ENCODE results near the gene TOX2. TPM values are rescaled to one million over a fixed set of nuclear protein-coding genes. Genes with fewer than 3 reads are reported as not detected.

TOX2 gene
- total RNA-seq, 1 experiment from 2014 or later = 0.37 TPM

GRCh38 chr20:43947316-43947710 is 32.7 kb downstream of the TOX2 start:
- in situ Hi-C loops (cut with HindIII; ENCODE audit: low pct_unique_long_range_greater_than_20kb, low sequenced_read_pairs) = no loop called here
- DNase-seq (ENCODE audit: low read depth, low spot score) = no peak

GRCh38 chr20:43948455-43948854 is 33.8 kb downstream of the TOX2 start:
- DNase-seq (ENCODE audit: low read depth, low spot score) = no peak
- in situ Hi-C loops (cut with HindIII; ENCODE audit: low pct_unique_long_range_greater_than_20kb, low sequenced_read_pairs) = no loop called here

GRCh38 chr20:43949248-43949647 is 34.6 kb downstream of the TOX2 start:
- in situ Hi-C loops (cut with HindIII; ENCODE audit: low pct_unique_long_range_greater_than_20kb, low sequenced_read_pairs) = no loop called here
- no peak for DNase-seq (ENCODE audit: low read depth, low spot score)

- no peak for DNase-seq (ENCODE audit: low read depth, low spot score)
- in situ Hi-C loops (cut with HindIII; ENCODE audit: low pct_unique_long_range_greater_than_20kb, low sequenced_read_pairs) = no loop called here
Observed at GRCh38 chr20:43949741-43950618, 35.3 kb downstream of the TOX2 start.

GRCh38 chr20:43953919-43954592 is 39.4 kb downstream of the TOX2 start:
- in situ Hi-C loops (cut with HindIII; ENCODE audit: low pct_unique_long_range_greater_than_20kb, low sequenced_read_pairs) = no loop called here
- DNase-seq (ENCODE audit: low read depth, low spot score) = no peak

GRCh38 chr20:43954704-43955061 is 40.0 kb downstream of the TOX2 start:
- DNase-seq (ENCODE audit: low read depth, low spot score) = no peak
- in situ Hi-C loops (cut with HindIII; ENCODE audit: low pct_unique_long_range_greater_than_20kb, low sequenced_read_pairs) = no loop called here

GRCh38 chr20:43955062-43955749 is 40.6 kb downstream of the TOX2 start:
- DNase-seq (ENCODE audit: low read depth, low spot score) = peak; percentile 42
- in situ Hi-C loops (cut with HindIII; ENCODE audit: low pct_unique_long_range_greater_than_20kb, low sequenced_read_pairs) = no loop called here

GRCh38 chr20:43955750-43956191 is 41.1 kb downstream of the TOX2 start:
- in situ Hi-C loops (cut with HindIII; ENCODE audit: low pct_unique_long_range_greater_than_20kb, low sequenced_read_pairs) = no loop called here
- no peak for DNase-seq (ENCODE audit: low read depth, low spot score)

GRCh38 chr20:43957392-43957791 is 42.7 kb downstream of the TOX2 start:
- DNase-seq (ENCODE audit: low read depth, low spot score) = no peak
- in situ Hi-C loops (cut with HindIII; ENCODE audit: low pct_unique_long_range_greater_than_20kb, low sequenced_read_pairs) = no loop called here

- in situ Hi-C loops (cut with HindIII; ENCODE audit: low pct_unique_long_range_greater_than_20kb, low sequenced_read_pairs) = no loop called here
- no peak for DNase-seq (ENCODE audit: low read depth, low spot score)
Observed at GRCh38 chr20:43958626-43959025, 44.0 kb downstream of the TOX2 start.

GRCh38 chr20:43959079-43959919 is 44.6 kb downstream of the TOX2 start:
- in situ Hi-C loops (cut with HindIII; ENCODE audit: low pct_unique_long_range_greater_than_20kb, low sequenced_read_pairs) = no loop called here
- DNase-seq (ENCODE audit: low read depth, low spot score) = no peak

- in situ Hi-C loops (cut with HindIII; ENCODE audit: low pct_unique_long_range_greater_than_20kb, low sequenced_read_pairs) = no loop called here
Observed at GRCh38 chr20:43959920-43960227, 45.2 kb downstream of the TOX2 start.

GRCh38 chr20:43960231-43960630 is 45.6 kb downstream of the TOX2 start:
- in situ Hi-C loops (cut with HindIII; ENCODE audit: low pct_unique_long_range_greater_than_20kb, low sequenced_read_pairs) = no loop called here
- DNase-seq (ENCODE audit: low read depth, low spot score) = no peak

More at GRCh38 chr20:43959920-43960227, 45.2 kb downstream of the TOX2 start:
- DNase-seq (ENCODE audit: low read depth, low spot score) = no peak

- DNase-seq (ENCODE audit: low read depth, low spot score) = no peak
- in situ Hi-C loops (cut with HindIII; ENCODE audit: low pct_unique_long_range_greater_than_20kb, low sequenced_read_pairs) = no loop called here
Observed at GRCh38 chr20:43961116-43961515, 46.5 kb downstream of the TOX2 start.

GRCh38 chr20:43961541-43962471 is 47.2 kb downstream of the TOX2 start:
- in situ Hi-C loops (cut with HindIII; ENCODE audit: low pct_unique_long_range_greater_than_20kb, low sequenced_read_pairs) = no loop called here
- no peak for DNase-seq (ENCODE audit: low read depth, low spot score)

GRCh38 chr20:43962530-43962929 is 47.9 kb downstream of the TOX2 start:
- in situ Hi-C loops (cut with HindIII; ENCODE audit: low pct_unique_long_range_greater_than_20kb, low sequenced_read_pairs) = no loop called here
- DNase-seq (ENCODE audit: low read depth, low spot score) = no peak

- DNase-seq (ENCODE audit: low read depth, low spot score) = no peak
- in situ Hi-C loops (cut with HindIII; ENCODE audit: low pct_unique_long_range_greater_than_20kb, low sequenced_read_pairs) = no loop called here
Observed at GRCh38 chr20:43963233-43963632, 48.6 kb downstream of the TOX2 start.

Data from SK-MEL-5 (cell line).